NK-92 treated with Interleukin-12 subunit alpha and Interleukin-12 subunit beta, amount 100 ng/mL, for 24 hours (cell line): Measurements from ENCODE around the gene PLEKHM1.
"Not testable (repeated sequence)": the region's sequence is repeated elsewhere in the genome, so short reads cannot be mapped to it uniquely, and the experiment has no call there.

ENCODE experiments used
- DNase-seq: peaks from one replicate; lab custom pipeline; 2025; lab: John Stamatoyannopoulos, UW

The PLEKHM1 gene

DNA sequence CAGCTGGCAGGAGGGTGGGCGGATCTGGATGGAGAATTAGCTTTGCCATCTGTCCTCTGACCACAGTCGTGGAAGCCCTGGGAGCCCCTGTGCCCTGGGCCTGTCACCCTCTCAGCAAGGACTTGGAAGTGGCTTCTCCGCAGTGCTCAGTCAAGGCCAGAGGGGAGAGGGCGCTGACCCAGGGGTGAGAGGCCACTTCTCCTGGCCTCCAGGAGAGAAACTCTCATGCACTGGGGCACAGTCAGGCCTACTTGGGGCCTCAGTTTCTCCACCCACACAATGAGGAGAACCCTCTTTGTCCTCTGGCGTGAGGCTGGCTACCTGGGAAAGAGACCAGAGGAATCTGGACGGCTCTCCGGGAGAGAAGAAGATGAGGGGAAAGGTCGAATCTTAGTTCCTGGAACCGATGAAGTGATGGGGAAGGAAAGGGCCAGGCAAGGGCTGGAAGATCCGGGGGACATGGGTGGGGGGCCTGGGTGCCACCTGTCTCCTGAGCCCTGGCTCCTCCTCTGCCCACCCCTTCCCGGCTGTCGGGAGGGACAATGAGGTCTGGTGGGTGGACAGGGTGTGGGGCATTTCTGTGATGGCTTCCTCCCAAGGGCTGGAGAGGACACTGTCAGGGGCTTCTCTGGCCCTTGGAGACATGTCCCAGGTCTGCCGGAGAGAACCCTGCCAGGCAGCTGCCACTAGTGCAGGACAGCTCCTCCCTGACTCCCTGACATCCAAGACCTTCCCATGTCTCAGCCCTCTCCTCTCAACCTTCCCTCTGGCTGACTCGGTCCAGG is 48.8 kb downstream of the PLEKHM1 start:
- DNase-seq, result no peak

DNA sequence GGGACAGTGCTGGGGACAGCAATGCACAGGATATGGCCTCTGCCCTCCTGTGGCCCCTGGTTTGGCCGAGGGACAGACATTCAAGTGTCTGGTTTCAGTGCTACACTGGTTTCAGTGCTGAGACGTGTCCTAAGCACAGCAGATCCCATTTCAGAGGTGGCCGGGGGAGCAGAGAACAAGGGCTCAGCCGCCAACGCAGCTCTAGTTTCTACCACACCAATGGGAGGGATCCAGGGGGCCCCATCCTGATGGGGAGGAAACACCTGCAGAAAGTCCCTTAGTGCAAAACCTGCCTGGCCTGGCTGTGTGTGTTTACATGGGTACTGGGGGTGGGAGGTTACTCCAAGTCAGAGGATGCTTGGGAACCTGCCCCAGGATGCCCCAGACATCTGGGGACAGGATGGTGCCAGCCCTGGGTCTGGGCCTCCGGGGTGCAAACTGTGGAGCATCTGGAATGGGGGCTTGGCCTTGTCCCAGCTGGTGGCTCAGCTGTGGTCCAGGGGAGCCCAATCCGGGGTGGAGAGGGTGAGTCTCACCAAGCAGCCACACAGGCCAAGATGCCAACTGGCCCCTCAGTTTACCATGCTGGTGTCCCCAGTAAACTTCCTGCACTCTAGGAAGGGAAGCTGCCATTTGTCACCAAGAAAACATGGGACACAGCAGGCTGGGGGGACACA is 49.5 kb downstream of the PLEKHM1 start:
- DNase-seq, result not testable (repeated sequence)

DNA sequence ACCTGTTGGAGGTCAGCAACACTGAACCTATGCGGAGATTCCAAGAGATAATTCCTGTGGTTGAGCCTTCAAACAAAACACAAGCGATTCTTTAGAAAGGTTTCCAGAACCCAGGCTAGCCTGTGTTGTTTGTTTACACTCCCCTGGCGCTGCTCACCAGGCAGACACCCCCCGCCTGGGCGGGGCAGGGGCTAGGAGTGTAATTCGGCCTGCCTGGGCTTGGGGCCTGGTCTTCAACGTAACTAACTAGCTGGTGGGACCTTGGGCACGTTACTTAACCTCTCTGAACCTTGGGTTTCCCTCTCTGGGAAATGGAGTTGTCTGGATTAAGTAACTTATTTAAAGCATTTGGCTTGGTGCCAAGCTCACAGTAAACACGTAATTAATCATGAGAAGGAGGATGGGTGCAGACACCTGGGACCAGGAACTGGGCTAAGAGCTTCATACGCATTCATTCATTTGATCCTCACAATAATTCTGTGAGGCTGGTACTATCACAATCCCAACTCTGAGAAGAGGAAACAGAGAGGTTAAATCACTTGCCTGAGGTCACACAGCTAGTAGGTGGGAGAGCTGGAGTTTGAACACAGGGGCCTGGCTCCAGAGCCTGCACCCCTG is 50.3 kb downstream of the PLEKHM1 start:
- DNase-seq, result no peak

DNA sequence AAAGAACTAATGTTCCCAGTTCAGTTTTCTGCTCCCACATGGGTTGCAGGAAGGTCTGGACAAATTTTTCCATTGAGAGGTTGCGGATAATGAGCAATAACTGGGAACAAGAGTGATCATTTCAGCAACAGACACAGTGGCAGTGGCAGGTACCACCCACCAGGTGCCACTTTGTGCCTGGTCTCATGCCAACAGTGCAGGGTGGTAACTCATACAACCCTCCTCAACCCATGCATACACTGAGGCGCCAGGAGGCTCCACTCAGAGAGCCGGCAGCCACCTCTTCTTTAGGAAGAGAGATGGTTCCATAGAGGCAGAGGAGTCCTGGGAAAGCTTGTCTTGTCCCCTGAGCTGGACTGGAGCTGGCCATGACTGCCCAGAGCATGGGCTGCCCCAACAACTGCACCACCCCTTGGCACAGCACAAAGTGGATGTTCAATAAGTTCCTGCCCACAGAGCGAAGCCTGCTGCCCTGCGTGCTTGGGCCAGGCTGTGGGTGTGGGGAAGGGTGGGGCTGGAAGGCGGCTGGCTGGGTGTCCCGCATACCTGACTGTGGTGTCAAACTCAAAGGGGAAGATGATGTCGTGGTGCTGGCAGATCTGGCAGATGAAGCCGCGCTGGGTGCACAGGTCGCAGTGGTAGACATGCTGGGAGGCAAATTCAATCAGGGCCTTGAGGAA is 51.5 kb downstream of the PLEKHM1 start:
- no peak for DNase-seq

DNA sequence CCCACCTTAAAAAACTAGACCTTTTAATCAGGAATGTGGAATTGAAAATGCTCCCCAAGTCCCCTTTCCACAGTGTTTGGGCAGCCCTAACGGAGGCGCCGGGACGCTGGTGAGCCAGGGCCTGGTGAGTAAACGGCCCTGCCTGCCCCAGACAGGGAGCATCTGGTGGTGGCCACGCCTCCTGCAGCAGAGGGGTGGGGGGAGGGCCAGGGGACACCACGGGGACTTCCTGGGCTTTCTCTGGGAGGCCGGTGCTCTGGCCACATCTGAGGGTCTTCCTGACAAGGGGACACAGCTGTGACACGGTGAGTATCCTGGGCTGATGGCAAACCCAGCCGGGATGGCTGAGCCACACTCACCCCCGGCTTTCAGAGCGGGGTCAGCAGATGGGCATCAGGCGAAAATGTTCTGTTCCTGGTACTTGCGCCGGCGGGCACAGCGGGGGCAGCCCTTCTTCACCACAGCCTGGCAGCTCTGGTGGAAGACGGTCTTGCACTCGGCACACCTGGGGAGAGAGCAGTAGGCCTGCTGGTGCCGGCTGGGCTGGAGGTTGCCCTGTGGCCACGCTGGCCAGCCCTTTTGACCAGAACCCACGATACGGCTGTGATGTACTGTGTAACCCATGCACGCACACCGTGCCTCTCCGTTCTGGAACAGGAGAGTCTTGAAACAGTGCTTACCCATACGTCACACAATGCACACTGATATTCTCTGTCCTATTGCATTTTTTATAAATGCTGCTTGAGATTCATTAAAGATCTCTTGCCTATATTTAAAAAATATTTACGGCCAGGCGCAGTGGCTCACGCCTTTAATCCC is 52.8 kb downstream of the PLEKHM1 start:
- no peak for DNase-seq

DNA sequence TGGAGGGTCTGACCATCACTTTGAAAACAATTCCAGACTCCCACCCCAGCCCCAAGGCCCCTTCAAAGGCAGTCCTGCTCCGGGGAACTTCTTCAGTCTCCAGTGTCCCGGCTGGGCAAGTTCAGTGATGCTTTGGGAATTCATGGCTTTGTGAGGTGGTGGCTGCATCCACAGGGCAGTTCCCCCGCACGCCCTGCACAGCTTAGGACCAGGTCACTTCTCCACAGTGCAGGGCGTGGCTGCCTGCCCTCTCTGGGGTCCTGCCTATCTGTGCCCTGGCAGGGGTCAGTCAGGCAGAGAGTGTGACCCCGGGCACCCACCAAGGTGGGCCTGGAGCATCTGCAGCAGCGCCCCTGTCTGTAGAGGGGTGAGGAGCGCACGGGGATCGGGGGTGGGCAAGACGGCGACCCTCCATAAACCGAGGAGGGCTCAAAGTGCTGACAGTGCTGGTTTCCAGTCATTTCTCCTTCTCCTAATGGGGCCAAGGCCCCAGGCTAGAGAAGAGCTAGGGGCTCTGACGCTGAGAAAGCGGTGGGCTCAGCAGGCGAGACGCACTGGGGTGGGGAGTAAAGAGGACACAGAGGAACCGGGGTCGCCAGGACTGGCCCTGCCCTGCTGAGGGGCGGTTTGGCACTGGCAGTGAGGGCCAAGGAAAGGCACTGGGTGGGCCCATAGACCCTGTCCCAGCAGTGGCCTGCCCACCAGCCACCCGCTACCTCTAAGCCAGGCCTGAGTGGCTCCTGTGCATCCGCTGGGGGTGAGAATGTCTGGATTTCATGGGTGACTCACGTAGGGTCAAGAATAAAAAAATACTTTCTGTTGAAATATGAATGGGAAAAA is 53.7 kb downstream of the PLEKHM1 start:
- DNase-seq, result no peak

DNA sequence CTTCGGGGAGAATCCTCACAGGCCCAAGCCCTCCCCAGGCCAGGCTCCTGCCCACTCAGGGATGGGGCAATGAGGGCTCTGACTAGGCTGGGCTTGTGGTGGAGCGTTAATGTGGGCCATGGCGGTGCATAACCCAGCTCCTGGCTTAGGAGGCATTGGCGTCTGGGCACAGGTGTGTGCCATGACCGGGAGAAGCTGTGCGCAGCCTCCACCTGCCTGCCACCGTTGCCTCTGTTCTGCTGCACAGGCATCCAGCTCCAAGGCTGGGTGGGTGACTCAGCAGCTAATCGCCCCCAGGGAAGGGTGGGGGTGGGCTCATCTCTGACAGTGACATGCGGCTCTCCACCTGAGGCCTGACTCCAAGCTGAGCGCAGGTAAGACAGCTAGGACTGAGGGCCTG is 54.4 kb downstream of the PLEKHM1 start:
- no peak for DNase-seq

DNA sequence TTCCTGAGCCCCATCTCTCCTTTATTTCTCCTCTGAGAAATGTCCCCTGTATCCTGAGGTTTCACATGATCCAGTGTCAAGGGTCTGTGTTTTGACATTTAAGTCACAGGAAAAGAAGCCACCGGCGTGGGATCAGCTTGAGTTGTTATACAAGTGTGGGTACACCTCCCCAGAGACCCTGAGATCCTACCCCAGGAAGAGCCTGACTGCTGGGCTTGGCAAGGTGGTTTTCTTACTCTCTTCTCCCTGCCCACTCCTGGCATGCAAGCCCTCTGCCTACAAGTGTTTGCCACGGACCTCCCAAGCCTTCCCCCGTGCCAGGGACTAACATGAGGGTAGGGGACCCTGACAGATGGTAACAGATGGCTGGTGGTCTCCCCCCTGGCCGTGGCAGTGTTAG is 55.0 kb downstream of the PLEKHM1 start:
- no peak for DNase-seq

DNA sequence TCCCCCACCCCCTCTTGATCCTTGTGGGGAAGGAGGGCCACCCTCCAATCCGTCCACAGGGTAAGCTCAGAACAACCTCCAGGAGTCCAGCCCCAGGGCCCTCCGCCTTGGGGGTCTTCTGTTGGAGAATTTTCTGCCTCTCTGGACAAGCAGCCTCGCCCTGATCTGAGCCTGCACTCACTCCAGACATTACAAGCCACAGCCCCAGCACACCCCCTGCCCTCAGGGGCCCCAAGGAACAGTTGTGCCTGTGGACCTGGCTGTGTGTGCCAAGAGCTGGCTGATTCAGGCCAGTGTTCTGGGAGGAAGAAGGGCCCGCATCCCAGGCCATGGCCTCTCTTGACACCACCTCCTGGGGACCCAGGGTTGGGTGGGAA is 57.4 kb downstream of the PLEKHM1 start:
- DNase-seq, result no peak

DNA sequence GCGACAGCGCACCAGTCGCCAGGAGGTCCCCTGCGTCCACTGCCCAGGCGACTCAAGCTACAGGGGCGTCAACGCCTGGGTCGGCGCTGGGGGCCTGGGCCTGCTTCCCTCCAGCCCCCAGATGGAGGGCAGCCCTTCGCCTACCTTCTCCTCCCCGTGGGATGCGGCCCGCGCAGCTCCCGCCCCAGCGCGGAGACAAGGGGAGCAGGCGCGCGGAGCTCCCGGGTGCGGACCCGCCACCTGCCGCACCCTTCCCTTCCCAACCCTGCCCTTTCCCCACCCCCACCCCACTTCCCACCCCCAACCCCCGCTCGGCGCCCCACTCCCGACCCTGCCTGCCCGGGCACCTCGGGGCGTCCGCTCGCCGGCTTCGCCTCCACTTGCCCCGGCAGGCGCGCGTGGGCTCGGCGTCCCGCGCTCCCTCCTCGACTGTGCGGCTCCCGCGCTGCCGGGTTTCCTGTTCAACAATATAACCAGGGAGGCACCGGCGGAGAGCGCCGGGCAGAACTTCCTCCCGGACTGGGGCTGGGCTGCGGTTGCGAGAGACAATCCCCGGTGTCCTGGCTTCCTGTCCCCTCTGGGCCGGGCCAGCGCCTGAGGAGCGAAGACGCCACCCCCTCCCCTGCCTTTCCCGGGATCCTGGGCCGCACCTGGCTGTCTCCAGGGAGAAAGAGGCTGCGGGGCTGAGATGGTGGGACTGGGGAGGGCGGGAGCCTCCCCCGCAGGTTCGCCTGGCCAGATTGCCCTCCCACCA is 57.9 kb downstream of the PLEKHM1 start, which contains the start of gene ARHGAP27:
ARHGAP27 (minus strand) TSS at position 466 of the 754 bp plus-strand sequence. CDS start 2,591 bp downstream, outside the sequence.
- no peak for DNase-seq

DNA sequence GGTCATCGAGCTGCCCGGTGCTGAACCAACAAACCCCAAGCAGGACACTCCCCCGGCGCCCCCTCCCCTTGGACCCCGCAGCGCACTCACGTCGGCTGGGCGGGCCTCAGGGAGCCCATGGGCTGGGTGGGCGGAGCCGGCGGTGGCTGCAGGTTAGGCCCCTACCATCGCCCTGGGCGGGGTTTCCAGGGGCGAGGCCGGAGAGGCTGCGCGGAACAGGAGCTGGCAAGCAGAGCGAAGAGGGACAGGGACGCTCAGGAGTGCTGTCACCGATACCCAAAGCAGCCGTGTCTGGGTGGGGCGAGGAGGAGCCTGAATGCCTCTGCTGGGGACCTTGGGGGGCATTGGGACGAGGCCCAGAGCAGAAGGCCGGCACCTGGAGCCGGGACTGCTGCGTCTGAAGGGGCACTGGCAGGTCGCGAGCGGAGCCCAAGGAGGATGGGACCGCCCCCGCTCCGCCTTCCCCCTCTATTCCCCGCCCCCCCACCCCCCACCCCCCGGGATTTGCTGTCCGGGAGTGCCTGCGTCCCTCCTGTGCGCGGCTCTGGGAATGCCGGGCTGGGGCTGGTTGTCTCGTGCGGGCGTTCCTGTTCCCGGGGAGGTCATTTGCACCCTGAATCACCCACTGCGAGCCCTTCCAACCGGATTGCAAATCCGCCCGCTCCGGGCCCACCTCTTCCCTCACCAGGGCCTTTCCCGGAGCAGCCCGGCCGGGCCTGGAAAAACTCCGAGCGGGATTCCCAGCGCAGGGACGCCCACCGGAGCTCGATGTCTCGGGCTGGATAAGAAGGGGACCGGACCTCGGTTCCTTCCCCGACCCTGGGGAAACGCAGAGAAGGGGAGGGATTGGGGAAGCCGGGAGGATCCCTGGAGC is 58.8 kb downstream of the PLEKHM1 start:
- DNase-seq, result no peak

DNA sequence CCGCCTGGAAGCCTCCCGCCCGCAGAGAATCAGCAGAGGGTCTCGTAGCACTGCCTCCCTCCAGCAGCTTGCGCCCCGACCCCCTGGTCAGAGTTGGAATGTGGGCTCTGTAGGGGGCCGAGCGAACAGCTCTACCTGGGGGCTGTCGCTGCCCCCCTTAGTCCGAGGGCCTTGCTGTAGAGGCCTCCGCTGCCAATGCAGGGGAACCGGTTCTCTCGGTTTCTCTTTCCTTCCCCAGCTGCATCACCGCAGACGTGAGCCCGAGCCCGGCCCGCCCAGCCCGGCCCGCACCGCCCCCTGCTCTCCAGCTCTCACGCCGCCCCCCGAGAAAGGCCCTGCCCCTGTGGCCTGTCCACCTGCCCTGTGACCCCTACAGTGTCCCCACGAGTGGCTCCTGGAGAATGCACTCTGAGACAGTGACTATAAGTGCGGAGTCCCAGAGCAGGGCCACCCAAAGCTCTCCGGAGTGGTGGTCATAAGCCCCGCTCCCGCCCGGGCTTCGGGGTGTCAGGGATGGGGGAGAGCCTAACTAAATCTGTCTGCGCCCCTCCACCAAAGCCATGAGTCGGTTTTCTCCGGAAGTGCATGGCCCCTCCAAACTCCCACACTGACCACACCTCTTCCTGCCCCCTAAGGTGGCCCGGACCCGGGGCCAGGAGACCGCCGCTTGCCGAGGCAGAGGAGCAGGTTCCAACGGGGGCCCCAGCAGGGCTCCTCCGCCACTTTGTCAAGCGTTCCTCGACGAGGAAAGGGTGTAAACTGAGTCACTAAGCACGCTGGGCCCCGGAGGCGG is 59.6 kb downstream of the PLEKHM1 start:
- no peak for DNase-seq

DNA sequence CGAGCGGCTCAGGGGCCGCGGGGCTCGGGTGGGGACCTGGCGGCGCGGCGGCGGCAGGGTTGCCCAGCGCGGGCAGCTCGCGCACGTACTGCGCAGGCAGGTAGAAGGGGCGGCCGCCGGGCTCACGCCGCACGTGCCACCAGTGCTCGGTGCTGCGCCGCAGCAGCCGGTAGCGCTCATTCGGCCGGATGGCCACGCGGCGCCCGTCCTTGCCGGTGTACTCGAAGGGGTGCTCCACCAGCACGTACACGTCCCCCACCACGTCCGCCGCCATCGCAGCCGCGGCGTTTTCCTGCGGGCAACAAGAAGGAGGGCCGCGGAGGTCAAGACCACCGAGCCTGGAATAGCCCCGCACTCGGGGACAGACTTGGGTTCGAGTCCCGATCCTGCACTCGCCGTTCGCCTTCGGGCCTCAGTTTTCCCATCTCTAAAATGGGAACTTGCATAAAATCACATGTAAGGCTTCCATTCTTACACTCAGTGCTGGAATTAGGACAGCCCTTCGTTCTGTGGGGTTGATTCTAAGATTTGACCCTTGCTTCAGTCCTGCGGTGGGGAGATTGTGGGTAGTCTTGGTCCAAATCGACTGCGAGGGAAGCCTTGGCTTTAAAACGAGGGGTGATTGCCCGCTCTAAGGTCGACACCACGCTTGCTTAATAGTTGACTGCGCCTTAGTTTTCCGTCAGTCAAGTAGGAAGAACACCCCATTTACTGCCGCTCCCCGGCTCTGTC is 60.3 kb downstream of the PLEKHM1 start:
- no peak for DNase-seq

DNA sequence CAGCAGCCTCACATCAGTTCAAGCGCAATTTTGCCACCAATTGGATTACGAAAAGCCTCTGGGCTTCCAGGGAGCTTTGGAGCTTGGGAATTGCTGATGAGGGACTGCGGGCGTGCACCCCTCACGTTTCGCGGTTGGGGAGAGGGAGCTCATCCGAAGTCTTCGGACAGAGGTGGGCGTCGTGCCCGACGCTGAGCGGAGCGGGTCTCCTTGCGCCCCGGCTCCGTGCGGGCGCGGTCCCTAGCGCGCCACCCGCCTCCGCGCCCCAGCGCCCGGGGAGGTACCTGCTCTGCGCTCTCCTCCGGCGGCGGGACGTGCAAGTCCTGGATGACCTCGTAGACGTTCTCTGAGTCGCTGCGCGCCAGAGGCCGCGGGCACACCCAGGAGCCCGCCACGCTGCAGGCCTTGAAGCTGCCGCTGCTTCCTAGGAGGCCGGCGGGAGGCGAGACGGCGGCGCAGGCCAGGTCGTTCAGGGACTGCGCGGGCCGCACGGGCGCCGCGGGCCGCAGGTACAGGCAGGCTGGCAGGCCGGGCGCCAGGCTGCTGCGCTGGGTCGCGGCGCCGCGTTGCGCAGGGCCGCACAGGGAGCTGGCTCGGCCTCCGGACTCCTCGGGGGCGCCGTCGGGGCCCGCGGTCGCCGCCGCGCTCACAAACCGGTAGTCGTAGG is 61.0 kb downstream of the PLEKHM1 start:
- no peak for DNase-seq

DNA sequence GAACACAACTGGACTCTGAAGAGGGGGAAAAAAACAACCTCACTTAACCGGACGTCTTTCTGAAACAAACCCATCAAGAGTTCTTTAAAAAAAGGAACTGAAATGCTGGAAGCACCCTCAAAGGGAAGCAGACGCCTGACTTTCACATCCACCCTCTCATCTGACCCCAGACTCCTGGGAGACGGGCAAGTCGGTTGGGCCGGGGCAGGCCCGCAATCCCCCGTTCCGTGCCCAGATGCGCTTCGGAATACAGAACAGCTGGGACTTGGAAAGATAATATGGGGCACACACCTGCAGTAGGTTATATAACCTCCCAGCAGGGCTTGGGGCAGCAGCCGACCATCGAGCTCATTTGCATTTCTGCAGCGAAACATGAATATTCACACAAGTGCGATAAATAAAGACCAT is 61.6 kb downstream of the PLEKHM1 start:
- DNase-seq, result no peak

DNA sequence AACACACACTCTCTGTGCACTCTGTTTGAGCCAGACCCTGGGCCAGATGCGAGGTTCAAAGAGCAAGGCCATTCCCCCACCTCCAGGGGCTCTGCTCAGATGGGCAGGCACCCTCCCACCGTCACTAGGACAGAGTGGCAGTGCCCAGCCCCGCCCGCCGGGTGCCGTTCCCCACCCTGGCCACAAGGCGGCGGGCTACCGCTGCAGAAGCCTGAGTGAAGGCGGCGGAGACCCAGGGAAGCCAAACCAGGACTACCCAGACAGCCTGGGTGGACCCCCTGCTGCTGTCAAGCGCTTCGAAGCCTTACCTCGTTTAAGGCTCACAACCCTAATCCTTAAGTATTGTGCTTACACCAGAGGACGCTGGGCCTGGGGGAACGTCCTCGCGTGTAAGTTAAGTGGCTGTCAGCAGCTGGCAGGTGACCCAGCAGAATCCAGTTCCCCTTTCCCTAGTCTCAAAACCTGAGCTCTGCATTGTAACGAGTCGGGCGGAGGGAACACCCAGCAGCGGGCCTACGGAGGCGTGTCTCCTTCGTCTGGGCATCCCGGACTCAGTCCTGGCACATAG is 62.4 kb downstream of the PLEKHM1 start:
- peak; percentile 32 for DNase-seq
